Measurements from ENCODE around the gene SLC22A14.
"Not testable (repeated sequence)": the region's sequence is repeated elsewhere in the genome, so short reads cannot be mapped to it uniquely, and the experiment has no call there.

SLC22A14 gene

GRCh38 chr3:38281895-38282686 is at the start of gene SLC22A14:
Gene SLC22A14, plus strand, starts transcription at chr3:38282294. Its CDS starts 23,733 bp downstream, at chr3:38306027.
- no peak for DNase-seq (ENCODE audit: low read depth in 1 of 2, low spot score in 1 of 2)

GRCh38 chr3:38232701-38233100 is 49.4 kb upstream of the SLC22A14 start:
- DNase-seq (ENCODE audit: low read depth in 1 of 2, low spot score in 1 of 2) = no peak

GRCh38 chr3:38235466-38235865 is 46.6 kb upstream of the SLC22A14 start:
- DNase-seq (ENCODE audit: low read depth in 1 of 2, low spot score in 1 of 2) = no peak

- no peak for DNase-seq (ENCODE audit: low read depth in 1 of 2, low spot score in 1 of 2)
Observed at GRCh38 chr3:38238416-38239008, 43.6 kb upstream of the SLC22A14 start.

GRCh38 chr3:38242812-38243211 is 39.3 kb upstream of the SLC22A14 start:
- DNase-seq (ENCODE audit: low read depth in 1 of 2, low spot score in 1 of 2) = not testable (repeated sequence)

- no peak for DNase-seq (ENCODE audit: low read depth in 1 of 2, low spot score in 1 of 2)
Observed at GRCh38 chr3:38245930-38246329, 36.2 kb upstream of the SLC22A14 start.

GRCh38 chr3:38247366-38248035 is 34.6 kb upstream of the SLC22A14 start:
- DNase-seq (ENCODE audit: low read depth in 1 of 2, low spot score in 1 of 2) = no peak

GRCh38 chr3:38250198-38250597 is 31.9 kb upstream of the SLC22A14 start:
- DNase-seq (ENCODE audit: low read depth in 1 of 2, low spot score in 1 of 2) = no peak

- no peak for DNase-seq (ENCODE audit: low read depth in 1 of 2, low spot score in 1 of 2)
Observed at GRCh38 chr3:38251197-38251596, 30.9 kb upstream of the SLC22A14 start.

GRCh38 chr3:38253704-38254103 is 28.4 kb upstream of the SLC22A14 start:
- DNase-seq (ENCODE audit: low read depth in 1 of 2, low spot score in 1 of 2) = no peak

- DNase-seq (ENCODE audit: low read depth in 1 of 2, low spot score in 1 of 2) = no peak
Observed at GRCh38 chr3:38254872-38255271, 27.2 kb upstream of the SLC22A14 start.

GRCh38 chr3:38255627-38256026 is 26.5 kb upstream of the SLC22A14 start:
- no peak for DNase-seq (ENCODE audit: low read depth in 1 of 2, low spot score in 1 of 2)

GRCh38 chr3:38257583-38257982 is 24.5 kb upstream of the SLC22A14 start:
- DNase-seq (ENCODE audit: low read depth in 1 of 2, low spot score in 1 of 2) = no peak

GRCh38 chr3:38260474-38260873 is 21.6 kb upstream of the SLC22A14 start:
- DNase-seq (ENCODE audit: low read depth in 1 of 2, low spot score in 1 of 2) = no peak

- DNase-seq (ENCODE audit: low read depth in 1 of 2, low spot score in 1 of 2) = no peak
Observed at GRCh38 chr3:38264353-38264771, 17.7 kb upstream of the SLC22A14 start.

- DNase-seq (ENCODE audit: low read depth in 1 of 2, low spot score in 1 of 2) = no peak
Observed at GRCh38 chr3:38264779-38265178, 17.3 kb upstream of the SLC22A14 start.

- DNase-seq (ENCODE audit: low read depth in 1 of 2, low spot score in 1 of 2) = no peak
Observed at GRCh38 chr3:38265604-38266307, 16.3 kb upstream of the SLC22A14 start, which contains the start of gene SLC22A13. Gene SLC22A13, plus strand, starts transcription at chr3:38265812. Its CDS starts 49 bp downstream, at chr3:38265861.

- no peak for DNase-seq (ENCODE audit: low read depth in 1 of 2, low spot score in 1 of 2)
Observed at GRCh38 chr3:38266810-38267209, 15.3 kb upstream of the SLC22A14 start.

GRCh38 chr3:38267662-38268061 is 14.4 kb upstream of the SLC22A14 start:
- DNase-seq (ENCODE audit: low read depth in 1 of 2, low spot score in 1 of 2) = no peak

- no peak for DNase-seq (ENCODE audit: low read depth in 1 of 2, low spot score in 1 of 2)
Observed at GRCh38 chr3:38268087-38268486, 14.0 kb upstream of the SLC22A14 start.

- no peak for DNase-seq (ENCODE audit: low read depth in 1 of 2, low spot score in 1 of 2)
Observed at GRCh38 chr3:38268522-38268921, 13.6 kb upstream of the SLC22A14 start.
